B cell (primary cell): Measurements from ENCODE around the gene ZNF618. TPM values are rescaled to one million over a fixed set of nuclear protein-coding genes. Genes with fewer than 3 reads are reported as not detected.

Source experiments
- ATAC-seq: fragments of 200-7000 bp; cut with Tn5 transposase; one replicate; pipeline ENCODE4 v1.10.0; 2021; ENCODE audit warnings: low read depth, mild to moderate bottlenecking, moderate number of reproducible peaks, moderate library complexity
- CTCF ChIA-PET: fragments of 350-600 bp; sonication (Branson Sonifier 250); formaldehyde crosslinking; loops from one replicate; lab custom pipeline; 2021; ENCODE audit warnings: antibody characterized with exemption, inconsistent platforms; lab: Charles Lee
- POLR2A ChIA-PET: fragments of 350-600 bp; sonication (Branson Sonifier 250); formaldehyde crosslinking; loops from one replicate; lab custom pipeline; 2021; ENCODE audit warnings: antibody characterized with exemption; lab: Charles Lee
- DNase-seq: peaks from one replicate; pipeline ENCODE4 v3.0.0; 2013
- H2AFZ ChIP-seq: 2 replicates; pipeline ENCODE4 v1.6.1; 2012; ENCODE audit warnings: mild to moderate bottlenecking, low read depth, low read length; ENCODE audit not compliant: insufficient read depth, poor library complexity, severe bottlenecking
- H3K27ac ChIP-seq, 2 donors: 1 replicate in 1 of 2; 2 replicates in 1 of 2; pipeline ENCODE4 v1.5.1; 2012 to 2013; ENCODE audit warnings: low read length in 2 of 2, mild to moderate bottlenecking in 2 of 2, moderate library complexity in 1 of 2
- H3K27me3 ChIP-seq, 4 experiments: fragments of 200-600 bp in 1 of 4; sonication (generic) in 1 of 4; replicated peaks in 1 of 4; 1 replicate in 2 of 4; 2 replicates in 2 of 4; pipeline versions ENCODE4 v1.6.1 to v1.7.0; 2013 to 2016; ENCODE audit warnings: low read length in 3 of 4, mild to moderate bottlenecking in 2 of 4, mixed read lengths in 1 of 4, moderate library complexity in 1 of 4; ENCODE audit not compliant: insufficient read depth in 4 of 4, control insufficient read depth in 3 of 4; ENCODE audit errors: control extremely low read depth in 1 of 4
- H3K36me3 ChIP-seq, 2 experiments: replicated peaks in 1 of 2; 1 replicate in 1 of 2; 2 replicates in 1 of 2; pipeline versions ENCODE4 v1.6.1 to v1.7.1; 2013; ENCODE audit warnings: low read length in 1 of 2; ENCODE audit not compliant: insufficient read depth in 2 of 2, control insufficient read depth in 1 of 2; ENCODE audit errors: control extremely low read depth in 1 of 2, extremely low read depth in 1 of 2
- H3K4me1 ChIP-seq, 2 donors: fragments of 200-600 bp in 1 of 2; sonication (generic) in 1 of 2; 1 replicate in 1 of 2; 2 replicates in 1 of 2; pipeline versions ENCODE4 v1.5.1 to v1.6.1; 2013 to 2017; ENCODE audit warnings: low read length in 2 of 2; ENCODE audit not compliant: control insufficient read depth in 2 of 2, insufficient read depth in 2 of 2
- H3K4me2 ChIP-seq: replicated peaks from 2 replicates; pipeline ENCODE3; 2012; ENCODE audit warnings: mild to moderate bottlenecking, low read depth, low read length; ENCODE audit not compliant: poor library complexity, severe bottlenecking
- H3K4me3 ChIP-seq, 5 experiments: fragments of 200-600 bp in 1 of 5; sonication (generic) in 1 of 5; 1 replicate in 3 of 5; 2 replicates in 2 of 5; pipeline versions ENCODE4 v1.5.1 to v1.7.0; 2011 to 2016; ENCODE audit warnings: low read length in 4 of 5, mild to moderate bottlenecking in 4 of 5, low read depth in 2 of 5, control low read depth in 1 of 5, moderate library complexity in 1 of 5; ENCODE audit not compliant: insufficient read depth in 1 of 5; ENCODE audit errors: control extremely low read depth in 1 of 5, extremely low read depth in 1 of 5
- H3K79me2 ChIP-seq: fragments of 200-600 bp; sonication (generic); one replicate; pipeline ENCODE4 v1.6.0; 2016; ENCODE audit warnings: low read length; ENCODE audit not compliant: control insufficient read depth, insufficient read depth
- H3K9ac ChIP-seq: fragments of 200-600 bp; sonication (generic); 2 replicates; pipeline ENCODE4 v1.6.1; 2017; ENCODE audit warnings: mild to moderate bottlenecking, low read length, moderate library complexity
- H3K9me3 ChIP-seq, 3 donors: one replicate each; pipeline versions ENCODE4 v1.6.1 to v1.7.1; 2013; ENCODE audit warnings: low read length in 2 of 3; ENCODE audit not compliant: control insufficient read depth in 2 of 3, insufficient read depth in 1 of 3; ENCODE audit errors: control extremely low read depth in 1 of 3
- H4K20me1 ChIP-seq: 2 replicates; pipeline ENCODE4 v1.6.0; 2012; ENCODE audit warnings: mild to moderate bottlenecking, low read length; ENCODE audit not compliant: insufficient read depth, control insufficient read depth, poor library complexity, severe bottlenecking
- H3K27ac Mint-ChIP-seq: one replicate; pipeline ENCODE4 v1.8.0; 2021; ENCODE audit warnings: mixed read lengths
- H3K27me3 Mint-ChIP-seq: one replicate; pipeline ENCODE4 v1.8.0; 2021; ENCODE audit warnings: mixed read lengths
- H3K4me1 Mint-ChIP-seq: one replicate; pipeline ENCODE4 v1.8.0; 2021; ENCODE audit warnings: mixed read lengths
- H3K4me3 Mint-ChIP-seq: one replicate; pipeline ENCODE4 v1.8.0; 2021; ENCODE audit warnings: mixed read lengths
- H3K9me3 Mint-ChIP-seq: one replicate; pipeline ENCODE4 v1.8.0; 2022; ENCODE audit warnings: mixed read lengths; ENCODE audit not compliant: insufficient read depth
- EZH2 ChIP-seq: IDR thresholded peaks from 2 replicates; pipeline ENCODE4 v1.6.1; 2012; ENCODE audit warnings: borderline replicate concordance, low read depth, mild to moderate bottlenecking, moderate library complexity, low read length; ENCODE audit not compliant: insufficient read depth, poor library complexity, severe bottlenecking
- WGBS: methylation state at CpG from one replicate; pipeline ENCODE4 v1.1.5; 2013; ENCODE audit warnings: missing lambda C conversion rate; ENCODE audit not compliant: insufficient coverage; 5-methylcytosine and 5-hydroxymethylcytosine counted together
- intact Hi-C: fragments of 100-400 bp; cut with micrococcal nuclease; formaldehyde crosslinking; loops from one replicate; pipeline ENCODE4 v1.10.0; 2022
- polyA plus RNA-seq: library from polyadenylated mRNA; depleted of rRNA; stranded (reverse); fragments of >200 nt; gene quantifications from 2 replicates; pipeline ENCODE4 v1.2.3, GENCODE V29; 2012
- total RNA-seq, 2 donors: library from RNA; stranded (reverse); fragments of 120-200 nt in 1 of 2; gene quantifications; 1 replicate in 1 of 2; 2 replicates in 1 of 2; pipeline versions ENCODE4 v1.2.3 to v1.2.4, GENCODE V29; 2013 to 2022
- TF ChIP-seq, protein P1 (sequence below): fragments of 200-600 bp; IDR thresholded peaks from one replicate; pipeline ENCODE4 v1.8.0; 2022; ENCODE audit warnings: antibody characterized with exemption, mild to moderate bottlenecking

Gene ZNF618
- total and polyA plus RNA-seq, 2 donors (not counting 1 experiment from before 2014, with no cell fraction given) = 1.4 to 2.5 TPM

DNA sequence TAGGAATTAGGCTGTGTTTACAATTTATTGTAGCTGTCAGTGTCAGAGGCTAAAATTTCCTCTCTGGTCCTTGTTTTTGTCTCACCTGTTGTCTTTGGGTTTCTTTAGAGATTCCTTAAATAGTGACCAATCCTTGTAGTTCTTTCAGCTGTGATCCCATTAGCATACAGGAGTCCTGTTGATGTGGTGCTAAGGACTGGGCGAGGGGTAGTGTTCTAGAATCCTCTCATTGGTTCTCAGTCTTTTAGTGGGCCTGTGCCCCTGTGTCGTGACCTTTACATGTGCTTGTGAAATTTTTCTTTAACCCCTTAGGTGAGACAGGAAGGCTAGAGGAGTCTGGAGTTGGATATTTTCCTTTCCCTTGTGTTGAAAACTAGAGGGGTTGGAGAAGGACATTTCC is 51.2 kb downstream of the ZNF618 start:
- Mint-ChIP-seq H3K27ac (no peak overlapping the region), H3K9me3 (peaks cover 2% of the 10 kb centered on the region), H3K27me3 (no peaks in the 10 kb centered on the region), H3K4me1 (no peaks in the 10 kb centered on the region), H3K4me3 (no peak overlapping the region)
- H3K36me3 ChIP-seq = no peaks in the 10 kb centered on the region
- no peaks in the 10 kb centered on the region for H3K27me3 ChIP-seq
- intact Hi-C loops = no loop called here
- no peak overlapping the region for H3K9ac ChIP-seq
- 0% methylated on average over 1 of the region's 2 CpGs for WGBS
- H3K4me2 ChIP-seq = no peak overlapping the region
- H2AFZ ChIP-seq = no peak overlapping the region
- TF ChIP-seq EZH2 = no peak
- TF ChIP-seq, protein P1, sequence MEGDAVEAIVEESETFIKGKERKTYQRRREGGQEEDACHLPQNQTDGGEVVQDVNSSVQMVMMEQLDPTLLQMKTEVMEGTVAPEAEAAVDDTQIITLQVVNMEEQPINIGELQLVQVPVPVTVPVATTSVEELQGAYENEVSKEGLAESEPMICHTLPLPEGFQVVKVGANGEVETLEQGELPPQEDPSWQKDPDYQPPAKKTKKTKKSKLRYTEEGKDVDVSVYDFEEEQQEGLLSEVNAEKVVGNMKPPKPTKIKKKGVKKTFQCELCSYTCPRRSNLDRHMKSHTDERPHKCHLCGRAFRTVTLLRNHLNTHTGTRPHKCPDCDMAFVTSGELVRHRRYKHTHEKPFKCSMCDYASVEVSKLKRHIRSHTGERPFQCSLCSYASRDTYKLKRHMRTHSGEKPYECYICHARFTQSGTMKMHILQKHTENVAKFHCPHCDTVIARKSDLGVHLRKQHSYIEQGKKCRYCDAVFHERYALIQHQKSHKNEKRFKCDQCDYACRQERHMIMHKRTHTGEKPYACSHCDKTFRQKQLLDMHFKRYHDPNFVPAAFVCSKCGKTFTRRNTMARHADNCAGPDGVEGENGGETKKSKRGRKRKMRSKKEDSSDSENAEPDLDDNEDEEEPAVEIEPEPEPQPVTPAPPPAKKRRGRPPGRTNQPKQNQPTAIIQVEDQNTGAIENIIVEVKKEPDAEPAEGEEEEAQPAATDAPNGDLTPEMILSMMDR = no peak
- no peaks in the 10 kb centered on the region for H4K20me1 ChIP-seq
- H3K79me2 ChIP-seq = no peaks in the 10 kb centered on the region
- ATAC-seq (no peak), DNase-seq (no peak)
- H3K4me3 ChIP-seq = no peak overlapping the region
- POLR2A ChIA-PET = no interaction called here
- CTCF ChIA-PET = no interaction called here
- no peaks in the 10 kb centered on the region for H3K4me1 ChIP-seq
- no peak overlapping the region for H3K27ac ChIP-seq
- peaks cover 4 to 11% (median 8%) of the 10 kb centered on the region in 3 donors for H3K9me3 ChIP-seq

- Histone ChIP-seq H3K4me1 (no peaks in the 10 kb centered on the region), H3K9ac (no peak overlapping the region), H3K79me2 (no peaks in the 10 kb centered on the region), H3K27ac (no peak overlapping the region), H4K20me1 (no peaks in the 10 kb centered on the region), H3K4me2 (no peak overlapping the region), H3K27me3 (no peaks in the 10 kb centered on the region), H3K36me3 (no peaks in the 10 kb centered on the region), H3K4me3 (no peak overlapping the region), H2AFZ (no peak overlapping the region), H3K9me3 (peaks cover 4 to 11% (median 8%) of the 10 kb centered on the region in 3 donors)
- ChIA-PET POLR2A (no interaction called here), CTCF (no interaction called here)
- intact Hi-C loops = no loop called here
- Mint-ChIP-seq H3K9me3 (peaks cover 2% of the 10 kb centered on the region), H3K4me3 (no peak overlapping the region), H3K4me1 (no peaks in the 10 kb centered on the region), H3K27ac (no peak overlapping the region), H3K27me3 (no peaks in the 10 kb centered on the region)
- WGBS = no CpG with 5 or more reads among the region's 3 CpGs
- no peak for DNase-seq
- no peak for ATAC-seq
- TF ChIP-seq EZH2 = no peak
- TF ChIP-seq, protein P1 = no peak
Observed at GRCh38 chr9:113928269-113928668, 52.2 kb downstream of the ZNF618 start.
